Left cardiac atrium (tissue), 4 donors: ENCODE data around the gene PAM16. TPM values are rescaled to one million over a fixed set of nuclear protein-coding genes. Genes with fewer than 3 reads are reported as not detected.
"Not testable (repeated sequence)": the region's sequence is repeated elsewhere in the genome, so short reads cannot be mapped to it uniquely, and the experiment has no call there.

ENCODE experiments used
- ATAC-seq, 2 donors: fragments of 200-7000 bp; cut with Tn5 transposase; one replicate each; pipeline ENCODE4 v1.9.1; 2020; ENCODE audit warnings: mild to moderate bottlenecking in 2 of 2, moderate library complexity in 2 of 2
- DNase-seq: peaks from one replicate; pipeline ENCODE4 v3.0.0-alpha.2; 2020
- intact Hi-C, 2 donors: fragments of 100-400 bp; cut with DNase I; formaldehyde crosslinking; loops; one replicate each; pipeline versions ENCODE4 v1.14.1 to v1.15.1; 2022 to 2023
- long read RNA-seq: library from polyadenylated mRNA; unstranded; transcript quantifications from one replicate; pipeline ENCODE4 v2.0.0, GENCODE V29; 2021
- total RNA-seq, 2 donors: library from RNA; stranded (reverse); fragmentation: NEBNext Ultra II Directional; extraction: Animal tissue kit (Norgen Biotek cat#: 25700); gene quantifications; one replicate each; pipeline ENCODE4 v1.2.1, GENCODE V29; 2021
- donor health status: DM: no; HTN: yes; CAD: no.
- donor health status: DM: no; HTN: yes; CAD: no; lungs with severe emphysema.
- donor health status: DM: yes; HTN: yes; CAD: no.
- donor health status: Dilated cardiomyopathy.

PAM16 gene
- total RNA-seq: 10 to 100 TPM; 51.0 to 64.3 TPM
- long read RNA-seq, partial matches to known transcripts: 0 of 5 reads
- long read RNA-seq, other reads (novel, unspliced or antisense): 0 of 5 reads

DNA sequence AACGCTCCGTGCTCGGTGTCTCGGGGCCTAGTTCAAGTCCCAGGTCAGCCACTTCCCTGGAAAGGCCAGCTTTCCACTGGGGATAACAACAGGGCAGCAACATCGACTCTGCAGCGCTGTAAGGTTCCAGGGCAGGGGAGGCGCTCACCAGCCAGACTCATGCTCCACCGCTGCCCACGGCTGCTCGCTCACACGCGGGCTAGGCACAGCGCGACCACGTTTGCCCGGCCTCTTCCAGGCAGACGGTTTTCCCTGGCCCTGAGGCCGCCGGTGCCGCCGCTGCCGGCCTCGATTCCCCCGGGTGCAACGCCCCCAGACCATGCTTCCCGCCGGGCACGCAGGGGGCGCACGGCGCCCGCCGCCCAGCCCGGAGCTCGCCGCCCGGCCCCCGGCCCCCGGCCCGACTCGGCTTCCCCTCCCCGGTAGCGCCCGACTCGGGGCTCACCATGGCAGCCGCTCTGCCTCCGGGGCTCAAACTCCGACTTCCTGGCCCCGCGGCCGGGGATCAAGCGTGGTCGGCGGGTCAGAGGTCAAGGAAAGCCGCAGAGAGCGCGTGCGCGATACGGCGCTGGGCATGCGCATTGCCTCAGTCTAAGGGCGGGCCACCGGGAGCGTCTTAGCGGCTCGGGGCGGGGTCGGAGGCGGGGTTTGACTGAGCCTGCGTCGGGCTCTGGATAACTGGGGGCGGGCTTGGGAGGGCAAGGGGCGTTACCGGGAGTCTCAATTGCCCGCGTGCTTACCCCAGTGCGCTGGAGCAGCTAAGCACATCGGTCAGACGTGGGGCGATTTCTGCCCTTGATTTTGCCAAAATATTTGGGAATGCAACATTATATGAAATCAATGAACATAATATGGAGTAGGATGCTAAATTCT lies at the start of gene PAM16:
Gene PAM16 (minus strand): TSS at position 535 of the 873 bp plus-strand sequence. CDS start 87 bp downstream, at position 448.
- ATAC-seq (peak; percentile 95 to 96), DNase-seq (peak; percentile 99)
- intact Hi-C loops: loop anchor here in 1 of 2 donors (10.0 kb wide), 1 partner anchor 604 kb away; the partner anchor contains the start of gene SEC14L5

DNA sequence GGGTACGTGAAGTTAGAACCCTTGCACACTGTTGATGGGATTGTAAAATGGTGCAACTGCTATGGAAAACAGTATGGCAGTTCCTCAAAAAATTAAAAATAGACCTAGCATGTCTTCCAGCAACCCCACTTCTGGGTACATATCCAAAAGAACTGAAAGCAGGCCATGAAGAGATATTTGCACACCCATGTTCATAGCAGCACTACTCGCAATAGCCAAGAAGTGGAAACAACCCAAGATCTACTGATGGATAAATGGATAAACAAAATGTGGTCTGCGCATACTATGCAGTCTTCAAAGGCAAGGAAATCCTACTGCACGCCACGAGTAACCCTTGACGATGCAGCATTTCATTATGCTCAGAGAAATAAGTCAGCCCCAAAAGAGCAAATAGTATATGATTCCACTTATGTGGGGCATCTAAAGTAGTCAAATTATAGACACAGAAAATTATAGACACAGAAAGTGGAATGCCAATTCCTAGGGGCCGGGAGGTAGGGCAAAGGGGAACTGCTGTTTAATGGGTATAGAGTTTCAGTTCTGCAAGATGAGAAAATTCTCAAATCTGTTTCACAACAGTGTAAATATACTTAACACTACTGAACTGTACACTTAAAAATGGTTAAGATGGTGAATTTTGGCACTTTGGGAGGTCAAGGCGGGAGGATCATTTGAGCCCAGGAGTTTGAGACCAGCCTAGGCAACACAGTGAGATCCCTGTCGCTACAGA lies 48.0 kb upstream of the PAM16 start:
- intact Hi-C loops: no loop called here
- ATAC-seq: no peak
- DNase-seq: no peak

- DNase-seq (no peak), ATAC-seq (no peak)
- intact Hi-C loops: no loop called here
These were observed 44.1 kb upstream of the PAM16 start for GRCh38 chr16:4395055-4395726.

GRCh38 chr16:4393850-4394249 lies 42.7 kb upstream of the PAM16 start:
- ATAC-seq, DNase-seq, intact Hi-C loops: not testable (repeated sequence)

- DNase-seq: peak; percentile 23
- intact Hi-C loops: no loop called here
- ATAC-seq: peak in 1 of 2 donors; percentile 18
These were observed 42.1 kb upstream of the PAM16 start for GRCh38 chr16:4393240-4393600.

DNA sequence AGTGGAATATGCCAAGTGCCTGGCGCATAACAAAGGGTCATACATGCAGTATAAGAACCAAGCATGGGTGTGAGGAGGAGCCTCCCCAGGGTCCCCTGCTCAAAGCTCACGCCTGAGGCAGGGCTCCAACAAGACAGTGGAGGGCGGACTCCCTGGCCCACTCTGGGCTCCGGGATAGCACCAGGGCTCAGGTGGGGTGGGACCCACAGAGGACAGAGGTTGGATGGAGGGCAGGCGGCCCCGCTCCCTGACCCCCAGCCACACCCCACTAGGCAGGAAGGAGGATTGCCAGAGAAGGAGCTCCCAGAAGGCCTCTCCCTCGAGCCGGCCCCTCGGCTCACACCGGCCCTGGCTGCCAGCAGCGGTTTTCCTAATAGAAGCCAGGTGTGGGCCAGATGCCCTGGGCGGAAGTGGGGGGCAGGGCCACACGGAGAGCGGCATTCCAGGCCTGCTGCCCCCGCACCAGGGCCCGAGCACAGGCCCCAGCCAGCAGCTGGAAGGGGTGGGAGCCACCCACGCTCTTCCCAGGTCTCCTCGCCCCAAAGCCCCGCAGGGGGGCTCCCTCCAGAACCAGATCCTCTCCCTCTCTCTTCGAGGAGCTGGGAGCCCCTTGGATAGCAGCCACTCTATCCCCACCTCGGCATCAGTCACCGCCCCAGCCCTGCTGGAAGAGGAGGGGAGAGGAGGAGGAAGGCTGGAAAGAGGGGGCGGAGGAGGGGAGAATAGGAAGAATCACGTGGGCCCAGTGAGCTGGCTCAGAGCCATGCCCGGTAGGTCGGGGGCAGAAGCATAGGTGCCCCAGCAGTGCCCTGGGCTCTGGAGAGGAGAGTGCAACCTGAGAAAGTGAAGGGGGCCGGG lies 41.5 kb upstream of the PAM16 start:
- peak; percentile 24 to 53 for ATAC-seq
- peak; percentile 48 for DNase-seq
- intact Hi-C loops: no loop called here

- intact Hi-C loops: no loop called here
- ATAC-seq: no peak
- no peak for DNase-seq
These were observed 40.7 kb upstream of the PAM16 start for GRCh38 chr16:4391631-4392381.

- ATAC-seq (no peak), DNase-seq (peak; percentile 15)
- intact Hi-C loops: no loop called here
These were observed 39.4 kb upstream of the PAM16 start for GRCh38 chr16:4390266-4391260.

DNA sequence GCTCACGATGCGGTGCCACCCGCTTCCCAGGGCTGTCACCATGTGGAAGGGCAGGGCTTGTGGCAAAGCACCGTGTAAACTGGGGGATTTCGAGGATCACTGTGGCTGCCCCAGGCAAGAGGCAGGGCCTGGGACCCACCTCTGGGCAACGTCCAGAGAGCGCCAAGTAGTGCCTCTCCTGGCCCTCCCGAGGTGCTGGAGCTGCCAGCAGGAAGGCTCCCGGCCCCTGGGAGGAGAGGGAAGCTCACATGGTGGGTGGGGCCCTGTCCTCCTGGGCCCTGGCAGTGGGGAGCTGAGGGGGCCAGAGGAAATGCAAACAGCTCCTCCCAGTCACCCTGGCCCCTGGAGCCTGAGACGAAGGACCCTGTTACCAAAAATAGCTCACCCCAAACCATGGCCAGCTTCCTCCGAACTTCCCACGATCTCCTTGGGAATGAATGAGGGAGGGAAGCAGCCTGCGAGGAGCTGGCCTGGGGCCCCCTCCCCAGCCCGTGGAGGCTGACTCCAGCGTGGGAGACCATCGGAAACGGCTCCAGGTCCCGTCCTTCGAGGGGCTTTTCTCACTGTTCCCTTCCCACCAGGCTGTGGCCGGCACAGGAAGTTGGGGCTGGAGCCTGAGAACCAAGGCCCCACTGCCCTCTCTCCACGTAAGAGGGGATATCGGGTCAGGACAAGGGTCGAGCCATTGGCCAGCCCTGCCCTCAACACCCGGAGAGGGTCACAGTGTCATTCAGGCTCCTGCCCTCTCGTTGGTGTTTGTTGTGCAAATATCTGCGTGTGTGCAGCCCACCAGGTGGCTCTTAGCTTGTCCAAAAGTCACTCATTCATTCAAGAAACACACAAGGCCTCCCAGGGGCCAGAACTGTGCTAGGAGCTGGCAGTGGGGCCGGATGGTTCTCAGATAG lies 38.2 kb upstream of the PAM16 start:
- intact Hi-C loops: no loop called here
- ATAC-seq (peak in 1 of 2 donors; percentile 7), DNase-seq (peak; percentile 27)

DNA sequence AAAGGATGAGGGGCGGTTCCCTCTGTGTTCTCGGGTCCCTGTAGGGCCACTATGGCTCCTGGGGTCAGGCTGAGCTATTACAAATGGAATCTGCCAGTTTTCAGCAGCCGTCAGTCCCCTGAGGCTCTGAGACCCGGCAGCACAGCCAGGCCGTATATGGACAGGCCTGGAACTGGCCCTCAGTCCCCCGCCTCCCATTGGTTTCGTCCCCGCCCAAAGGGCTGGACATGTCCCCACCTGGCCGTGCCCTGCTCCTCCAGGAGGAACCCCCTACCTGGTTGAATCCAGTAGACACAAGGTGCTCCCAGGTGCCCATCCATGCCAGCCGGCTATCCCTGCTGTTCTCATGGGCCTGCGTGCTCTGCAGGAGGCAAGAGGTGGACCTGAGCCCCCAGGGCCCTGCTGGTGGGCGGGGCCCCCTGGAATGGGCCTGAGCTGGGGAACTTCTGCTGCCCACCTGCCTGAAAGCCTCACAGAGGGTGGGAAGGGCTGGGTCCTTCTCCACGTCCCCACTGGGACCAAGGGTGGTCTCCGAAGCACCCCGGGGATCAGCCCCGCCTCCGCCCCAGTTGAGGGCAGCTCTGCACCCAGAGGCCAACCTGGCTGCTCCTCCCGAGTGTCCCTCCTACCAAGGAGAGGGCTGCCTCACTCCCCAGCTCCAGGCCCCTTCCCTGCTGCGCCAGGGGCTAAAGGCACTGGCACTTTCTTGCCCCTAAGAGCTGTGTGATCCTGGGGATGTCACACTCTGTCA lies 37.3 kb upstream of the PAM16 start:
- intact Hi-C loops: no loop called here
- peak; percentile 10 to 41 for ATAC-seq
- peak; percentile 57 for DNase-seq

GRCh38 chr16:4387781-4388180 lies 36.7 kb upstream of the PAM16 start:
- ATAC-seq (no peak), DNase-seq (peak; percentile 16)
- intact Hi-C loops: no loop called here

DNA sequence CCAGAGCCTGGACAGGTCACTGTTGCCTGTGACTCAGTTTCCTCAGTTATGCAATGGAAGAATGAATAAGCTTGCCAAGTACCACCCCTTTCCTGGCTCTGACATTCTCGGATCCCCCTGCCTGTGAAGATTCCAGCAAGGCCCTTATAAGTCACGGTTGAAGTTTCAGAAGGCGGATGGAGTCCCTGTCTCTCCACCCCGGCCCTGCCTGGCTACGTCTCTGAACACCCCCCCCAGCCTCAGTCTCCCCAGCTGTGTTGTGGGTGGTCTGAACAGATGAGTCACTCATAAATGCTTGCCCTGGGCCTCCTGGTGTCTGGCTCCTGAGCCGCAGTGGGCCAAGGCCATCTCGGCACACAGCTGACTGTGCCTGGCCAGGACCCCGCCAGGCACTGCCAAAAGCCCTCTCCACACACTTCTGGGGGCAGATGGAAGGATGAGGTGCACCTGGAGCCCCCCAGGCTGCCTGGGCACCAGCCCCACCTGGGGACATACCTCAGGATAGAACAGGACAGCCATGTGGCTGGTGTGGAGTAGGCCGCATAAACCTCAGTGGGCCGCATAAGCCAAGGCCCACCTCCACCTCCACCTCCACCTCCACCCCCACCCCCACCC lies 35.9 kb upstream of the PAM16 start:
- peak; percentile 28 for DNase-seq

GRCh38 chr16:4386451-4386805 lies 35.3 kb upstream of the PAM16 start:
- intact Hi-C loops: no loop called here
- DNase-seq: peak; percentile 43

More for the DNA sequence above, 35.9 kb upstream of the PAM16 start:
- intact Hi-C loops: no loop called here
- ATAC-seq: peak in 1 of 2 donors; percentile 14

DNA sequence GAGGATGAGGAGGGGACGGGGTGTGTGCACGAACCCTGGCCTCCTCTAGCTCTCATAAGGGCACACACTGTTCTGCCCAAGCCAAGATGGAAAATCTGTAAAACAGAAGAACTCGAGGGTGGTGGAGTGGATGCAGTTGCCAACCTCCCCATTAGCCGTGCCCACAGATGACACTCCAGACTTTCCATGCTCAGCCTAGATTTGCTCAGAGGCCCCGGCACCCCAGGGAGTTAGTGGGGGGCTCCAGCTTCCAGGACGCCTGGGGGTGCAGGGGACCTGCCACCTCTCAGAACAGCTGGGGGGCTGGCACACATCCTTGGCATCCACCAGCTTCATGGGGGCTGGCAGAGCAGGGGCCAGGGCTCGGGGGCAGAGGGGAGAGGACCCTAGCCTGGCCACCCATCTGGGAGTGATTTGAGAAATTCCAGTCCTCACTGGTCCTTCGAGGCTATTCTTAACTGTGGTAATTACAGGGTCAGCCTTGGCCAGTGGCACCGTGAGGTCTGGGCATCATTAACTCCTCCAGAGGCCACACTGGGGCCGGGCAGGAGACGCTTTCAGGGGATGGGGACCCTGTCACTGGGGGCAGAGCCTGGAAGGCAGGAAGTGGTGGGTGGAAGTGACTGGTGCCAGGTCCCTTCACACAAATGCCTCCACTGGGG lies 34.8 kb upstream of the PAM16 start:
- intact Hi-C loops: no loop called here
- no peak for ATAC-seq
- DNase-seq: peak; percentile 23

More at GRCh38 chr16:4386451-4386805, 35.3 kb upstream of the PAM16 start:
- peak; percentile 14 to 29 for ATAC-seq
